GM18498 (cell line): ENCODE measurements around the gene EML6.

ENCODE experiments used
- ATAC-seq: cut with Tn5 transposase; IDR thresholded peaks from one replicate; pipeline ENCODE4 v1.9.1; 2021; ENCODE audit warnings: mild to moderate bottlenecking, moderate library complexity; ENCODE audit not compliant: unreplicated experiment

EML6 gene

DNA sequence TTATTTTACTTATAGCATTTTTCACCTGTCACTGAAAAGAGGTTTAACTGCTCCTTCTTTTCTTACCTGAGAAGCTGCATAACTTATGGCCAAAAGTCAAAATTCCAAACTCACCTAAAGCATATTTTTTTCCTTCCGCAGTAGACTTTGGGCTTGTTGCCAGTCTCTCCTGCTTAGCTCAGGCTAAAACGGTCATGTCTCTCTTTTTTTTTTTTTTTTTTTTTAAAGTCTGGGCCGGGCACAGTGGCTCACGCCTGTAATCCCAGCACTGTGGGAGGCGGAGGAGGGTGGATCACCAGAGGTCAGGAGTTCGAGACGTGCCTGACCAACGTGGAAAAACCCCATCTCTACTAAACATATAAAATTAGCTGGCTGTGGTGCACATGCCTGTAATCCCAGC, 213.3 kb downstream of the EML6 start:
- no peak for ATAC-seq

DNA sequence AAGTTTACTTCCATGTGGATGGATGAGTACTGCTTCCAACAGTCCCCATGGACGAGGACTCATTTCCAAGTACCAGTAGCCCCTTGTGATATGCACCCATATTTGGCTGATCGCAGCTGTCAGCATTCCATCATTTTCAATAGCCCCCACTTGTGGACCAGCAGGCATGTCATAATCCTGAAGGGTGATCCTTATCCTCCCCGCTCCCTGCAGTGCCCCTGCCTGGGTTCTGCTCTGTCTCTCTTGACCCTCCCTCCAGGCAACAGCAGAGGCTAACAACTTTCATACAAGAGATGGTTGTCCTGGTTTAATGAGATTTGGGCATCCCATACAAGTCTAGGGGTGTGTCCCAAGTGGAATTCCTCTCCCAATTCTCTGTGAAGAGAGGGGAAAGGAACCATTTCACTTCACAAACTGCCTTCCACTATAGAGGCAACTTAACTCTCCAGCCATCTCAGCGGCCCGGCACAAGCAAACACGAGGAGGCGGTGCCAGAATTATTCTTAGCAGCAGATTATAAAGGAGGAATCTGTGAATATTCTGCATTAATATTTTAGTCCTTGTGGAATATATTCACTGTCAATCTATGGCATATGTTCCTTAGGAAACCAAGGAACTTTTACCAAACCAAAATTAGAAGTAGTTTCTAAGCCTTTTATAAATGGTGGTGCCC, 216.1 kb downstream of the EML6 start:
- ATAC-seq: no peak

DNA sequence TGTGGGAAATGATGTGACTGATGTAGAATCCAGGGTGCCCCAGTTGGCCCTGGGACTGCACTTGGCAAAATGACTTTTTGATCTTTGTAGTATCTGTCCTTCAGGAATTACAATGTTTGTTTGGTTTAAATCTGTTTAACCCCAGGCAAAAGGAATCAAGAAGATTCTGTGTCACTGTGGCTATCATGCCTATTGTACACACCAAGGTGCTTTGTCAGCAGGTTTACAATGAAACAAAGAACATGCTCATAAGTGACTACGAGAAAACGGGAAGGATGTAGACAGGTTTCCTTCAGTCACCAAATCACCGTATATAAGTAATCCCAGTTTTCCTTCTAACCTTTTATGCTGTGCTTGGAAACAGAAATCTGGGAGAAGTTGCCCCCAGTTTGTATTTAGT, 217.3 kb downstream of the EML6 start:
- no peak for ATAC-seq

DNA sequence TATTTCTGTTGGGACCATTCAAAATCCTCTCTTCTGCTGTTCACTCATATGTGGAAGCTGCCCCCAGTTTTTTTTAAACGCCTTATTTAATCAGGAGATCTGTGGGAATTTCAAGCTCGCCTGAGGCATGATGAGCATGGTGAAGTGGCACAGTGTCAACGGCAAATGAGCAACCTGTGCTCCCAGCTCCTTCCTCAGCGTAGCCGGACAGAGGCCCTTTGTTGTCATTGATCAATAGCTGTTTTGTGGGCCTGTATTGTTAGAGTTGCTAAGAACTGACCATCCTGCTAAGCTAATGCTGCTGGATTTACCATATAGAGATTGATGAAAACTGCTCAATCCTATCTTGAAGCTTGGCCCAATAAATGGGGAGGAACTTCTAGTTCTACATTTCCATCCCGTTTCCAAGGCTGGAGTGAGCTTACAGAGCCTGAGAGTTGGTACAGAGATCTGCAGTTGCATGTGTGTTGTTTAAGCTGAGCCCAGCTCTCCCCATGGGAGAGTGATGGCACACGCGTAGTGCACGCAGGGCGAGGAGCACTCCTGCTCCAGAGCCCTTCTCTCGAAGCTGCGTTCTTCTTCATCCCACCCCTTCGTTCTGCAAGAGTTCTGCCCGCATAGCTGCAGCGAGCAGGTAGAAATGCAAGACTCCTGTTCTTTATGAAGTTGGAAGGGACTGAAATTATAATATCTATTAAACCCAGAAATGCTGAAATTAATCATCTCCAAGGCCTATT, 218.0 kb downstream of the EML6 start:
- ATAC-seq: no peak

DNA sequence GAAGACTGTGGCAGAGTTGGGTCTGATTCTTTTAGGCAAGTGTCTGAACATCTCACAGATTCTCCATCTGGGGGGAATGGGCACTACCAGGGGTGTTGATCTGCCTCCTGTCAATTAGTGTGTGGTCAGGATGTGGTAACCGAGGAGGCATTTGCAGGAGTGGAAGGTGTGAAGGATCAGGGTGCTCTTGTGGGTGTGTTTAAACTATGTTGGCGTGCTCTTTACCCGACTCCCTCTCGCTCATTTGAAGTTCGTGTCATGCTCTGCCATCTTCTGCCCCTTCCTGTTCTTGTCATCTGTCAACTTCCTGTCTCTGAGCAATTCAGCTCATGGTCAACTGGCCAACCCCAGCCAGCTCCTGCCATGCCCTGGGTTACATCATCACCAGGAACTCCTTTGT, 218.9 kb downstream of the EML6 start:
- ATAC-seq: no peak

DNA sequence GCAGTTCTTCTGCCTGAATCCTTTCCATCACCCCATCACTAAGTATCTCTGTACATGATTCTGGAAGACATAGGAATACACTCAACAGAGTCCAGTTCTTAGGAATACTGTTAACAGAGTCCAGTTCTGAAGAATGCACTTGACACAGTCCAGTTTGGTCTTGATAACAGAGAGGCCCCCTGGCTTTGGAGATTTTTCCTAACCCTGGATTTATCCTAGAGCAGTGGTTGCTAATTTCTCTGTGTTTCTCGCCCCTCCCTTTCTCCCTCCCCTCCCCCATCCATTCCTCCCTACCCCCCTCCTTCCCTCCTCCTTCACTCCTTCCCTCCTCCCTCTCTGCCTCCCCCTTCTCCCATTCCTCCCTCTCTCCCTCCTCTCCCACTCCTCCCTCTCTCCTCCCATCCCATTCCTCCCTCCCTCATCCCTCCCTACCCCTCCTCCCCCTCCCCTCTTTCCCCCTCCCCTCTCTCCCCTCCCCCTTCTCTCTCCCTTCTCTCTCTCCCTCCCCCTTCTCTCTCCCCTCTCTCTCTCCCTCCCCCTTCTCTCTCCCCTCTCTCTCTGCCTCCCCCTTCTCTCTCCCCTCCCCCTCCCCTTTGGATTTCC, 221.4 kb downstream of the EML6 start:
- no peak for ATAC-seq

DNA sequence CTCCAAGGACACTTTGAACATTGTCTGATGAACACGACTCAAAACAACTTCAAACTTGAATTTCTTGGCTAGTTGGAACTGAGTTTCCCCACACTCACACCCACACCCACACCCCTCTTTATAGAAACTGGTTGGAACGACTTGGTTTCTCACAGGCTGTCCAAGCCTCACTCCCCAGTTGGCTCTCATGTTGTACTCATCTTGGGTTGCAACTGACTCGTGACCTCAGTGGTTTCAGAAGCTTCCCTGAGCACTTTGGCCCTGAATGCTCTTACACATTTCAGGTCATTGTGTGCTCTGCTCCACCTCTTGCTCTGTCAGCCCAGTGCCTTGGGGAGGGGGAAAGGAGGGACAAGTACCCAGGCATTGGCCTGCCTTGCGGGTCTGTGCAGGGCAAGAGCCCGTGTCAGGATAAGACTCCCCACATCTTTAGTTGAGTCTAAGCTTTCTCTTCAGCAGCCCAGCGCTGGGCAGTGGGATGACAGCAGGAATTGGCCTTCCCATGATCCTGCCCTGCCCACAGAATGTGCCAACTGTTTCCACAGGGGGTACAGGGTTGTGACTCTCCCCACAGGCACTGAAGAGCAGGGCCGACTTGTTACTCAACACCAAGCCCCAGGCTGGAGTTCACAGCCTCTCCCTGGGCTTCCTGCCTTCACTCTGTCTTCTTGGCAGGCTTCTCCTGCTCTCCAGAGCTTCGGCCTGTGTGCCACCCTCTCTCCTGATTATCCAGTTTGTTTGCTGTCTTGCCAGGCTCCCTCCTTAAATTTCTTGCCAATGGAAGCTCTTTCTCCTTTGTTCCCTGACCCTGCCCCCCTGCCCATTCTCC, 222.1 kb downstream of the EML6 start:
- peak; percentile 78 for ATAC-seq

DNA sequence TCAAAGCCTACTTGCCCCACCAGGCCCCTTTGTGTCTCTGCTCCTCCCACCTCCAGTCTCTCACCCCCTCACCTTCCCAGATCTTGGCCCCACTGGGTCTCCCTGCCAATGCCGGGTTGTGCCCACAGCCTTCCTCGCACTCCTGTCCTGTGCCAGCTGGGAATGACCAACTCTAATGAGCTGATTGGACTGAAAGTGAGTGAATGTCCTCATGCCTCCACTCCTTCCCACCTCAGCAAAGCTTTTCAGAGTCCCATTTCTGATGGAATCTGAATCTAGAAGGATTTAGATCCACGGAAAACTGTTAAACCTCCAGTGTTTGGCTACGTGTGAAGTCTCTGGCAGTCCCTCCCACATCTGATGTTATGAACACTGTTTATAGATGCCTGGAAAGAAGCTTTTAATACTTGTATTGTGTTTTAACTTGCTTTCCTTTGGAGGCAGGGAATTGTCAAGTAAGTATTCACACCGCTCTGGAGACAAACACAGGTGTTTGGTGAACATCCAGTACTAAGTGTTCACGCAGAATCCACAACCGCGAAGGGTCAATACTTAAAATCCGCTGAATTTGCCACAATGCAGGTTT, 222.9 kb downstream of the EML6 start:
- no peak for ATAC-seq

DNA sequence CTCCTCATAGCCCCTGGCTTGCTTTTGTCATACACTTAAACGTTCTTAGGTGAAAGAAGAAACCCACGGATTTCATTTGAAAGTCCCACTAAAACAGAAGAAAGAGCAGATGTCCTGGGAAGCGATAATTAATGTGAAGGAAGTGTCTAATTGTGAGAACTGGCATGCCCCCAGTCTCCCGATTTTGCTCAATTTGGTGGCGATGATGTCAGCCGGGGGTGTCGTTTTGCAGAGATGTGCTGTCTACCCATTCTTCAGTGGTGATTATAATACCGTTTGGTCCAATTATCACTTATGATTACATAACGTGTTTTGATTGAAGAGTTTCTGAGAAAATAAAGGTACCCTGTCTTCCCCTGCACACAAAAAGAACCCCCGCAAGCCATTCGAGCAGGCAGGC, 223.7 kb downstream of the EML6 start:
- no peak for ATAC-seq

DNA sequence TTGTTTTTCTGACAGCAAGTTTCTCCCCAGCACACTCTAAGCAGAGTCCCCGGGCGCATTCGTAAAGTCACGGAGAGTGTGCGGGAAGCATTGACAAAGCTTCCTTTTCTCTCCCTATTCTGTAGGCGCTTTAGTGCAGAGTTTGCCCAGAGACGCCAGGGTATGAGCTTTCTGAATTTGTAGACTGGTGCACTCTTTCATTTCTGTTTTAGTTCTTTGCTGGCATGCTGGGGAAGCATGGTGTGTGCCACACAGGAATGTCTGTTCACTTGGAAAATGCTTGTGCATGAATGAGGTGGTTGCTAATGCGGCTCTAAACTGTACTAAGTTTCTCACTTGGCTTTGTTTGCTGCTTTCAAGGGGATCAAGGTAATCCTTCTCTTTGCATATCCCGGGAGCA, 224.2 kb downstream of the EML6 start:
- ATAC-seq: no peak

DNA sequence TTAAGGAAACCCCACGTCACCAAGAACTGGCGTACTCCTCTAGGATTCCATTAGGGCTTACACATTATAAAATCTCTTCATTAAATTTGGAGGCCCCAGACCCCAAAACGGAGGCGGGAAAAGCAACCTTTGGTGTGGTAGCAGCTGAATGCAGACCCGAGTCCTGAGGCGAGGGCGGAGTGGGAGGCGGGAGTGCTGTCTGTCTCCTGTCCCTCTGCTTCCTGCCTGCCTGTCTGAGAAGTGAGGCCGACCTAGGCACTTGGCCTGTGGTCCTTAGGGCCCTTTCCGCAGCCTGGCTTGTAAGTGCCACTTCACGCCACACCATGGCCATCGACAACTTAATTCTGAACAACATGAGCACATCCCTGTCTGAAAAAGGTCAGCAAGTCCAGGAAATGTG, 224.7 kb downstream of the EML6 start:
- no peak for ATAC-seq

DNA sequence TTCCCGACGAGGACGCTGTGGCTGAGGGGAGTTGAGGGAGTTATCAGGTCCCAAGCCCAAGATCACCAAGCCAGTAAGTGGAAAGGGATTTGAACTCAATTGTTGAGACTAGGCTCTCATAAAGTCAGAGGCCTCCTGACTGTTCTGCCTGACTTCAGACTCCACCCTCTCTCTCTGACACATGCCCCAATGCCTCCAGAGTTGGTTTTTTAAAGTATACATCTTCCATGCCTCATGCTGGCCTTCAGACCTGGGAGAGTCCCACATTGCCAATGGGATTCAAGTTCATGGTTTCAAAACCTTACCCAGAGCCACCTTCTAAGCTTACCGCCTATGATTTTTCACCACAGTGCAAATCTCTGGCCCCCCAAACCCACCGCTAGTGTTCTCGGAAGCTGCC, 226.0 kb downstream of the EML6 start:
- ATAC-seq: no peak

DNA sequence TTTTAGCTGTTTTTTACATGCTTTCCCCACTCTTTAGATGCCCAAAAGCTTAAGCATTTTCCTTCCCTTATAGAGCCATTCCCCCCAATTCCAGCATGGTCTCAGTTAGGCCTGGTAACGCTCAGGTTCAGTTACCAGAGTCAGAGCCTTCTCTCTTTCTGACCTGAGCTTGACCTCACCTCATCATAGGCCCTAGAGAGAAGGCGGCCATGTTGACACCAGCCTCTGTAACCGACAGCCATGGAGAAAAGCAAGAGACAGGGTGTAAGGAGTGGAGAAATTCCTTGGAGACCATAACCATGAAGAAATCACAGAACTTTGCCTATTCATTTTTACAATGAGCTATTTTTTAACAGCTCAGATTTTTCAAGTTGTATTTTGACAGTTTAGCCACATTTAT, 227.3 kb downstream of the EML6 start:
- ATAC-seq: no peak

DNA sequence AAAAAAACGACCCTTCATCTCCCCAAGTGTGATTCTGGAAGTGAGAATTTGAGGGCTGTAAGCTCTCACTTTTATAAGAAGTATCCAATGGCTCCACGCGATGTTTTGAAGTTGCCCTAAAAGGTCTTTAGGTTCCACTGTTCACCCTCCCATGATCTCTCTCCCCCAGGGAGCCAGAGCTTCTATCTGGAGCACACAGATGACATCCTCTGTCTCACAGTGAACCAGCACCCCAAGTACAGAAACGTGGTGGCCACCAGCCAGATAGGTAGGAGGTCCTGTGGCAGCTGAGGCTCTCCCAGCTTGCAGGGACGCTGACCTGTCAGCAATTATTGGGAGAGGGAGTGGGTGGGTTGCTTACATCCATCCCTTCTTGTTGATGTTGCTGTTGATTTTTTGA, 229.0 kb downstream of the EML6 start:
- no peak for ATAC-seq

DNA sequence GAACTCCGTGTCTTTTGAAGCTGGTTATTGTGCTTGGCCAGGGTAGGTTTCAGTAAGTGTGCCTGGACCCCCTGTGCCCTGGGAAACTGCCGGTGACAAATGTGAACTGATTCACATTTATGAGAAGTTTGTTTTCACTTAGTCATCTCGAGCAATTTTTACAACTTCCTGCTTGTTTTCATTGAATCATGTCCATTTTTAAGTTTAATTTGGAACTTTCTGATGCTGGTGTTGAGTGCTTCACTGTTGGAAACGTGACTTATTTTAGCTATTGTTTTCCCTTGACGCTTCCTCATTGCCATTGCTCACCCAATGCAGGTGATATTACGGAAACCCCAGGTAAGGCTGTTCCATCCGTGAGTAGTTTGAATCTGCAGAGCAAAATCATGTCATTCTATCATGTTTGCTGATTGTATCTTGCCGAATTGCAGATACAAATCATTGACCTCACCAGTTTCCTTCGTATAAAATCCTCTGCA, 229.6 kb downstream of the EML6 start:
- ATAC-seq: no peak

DNA sequence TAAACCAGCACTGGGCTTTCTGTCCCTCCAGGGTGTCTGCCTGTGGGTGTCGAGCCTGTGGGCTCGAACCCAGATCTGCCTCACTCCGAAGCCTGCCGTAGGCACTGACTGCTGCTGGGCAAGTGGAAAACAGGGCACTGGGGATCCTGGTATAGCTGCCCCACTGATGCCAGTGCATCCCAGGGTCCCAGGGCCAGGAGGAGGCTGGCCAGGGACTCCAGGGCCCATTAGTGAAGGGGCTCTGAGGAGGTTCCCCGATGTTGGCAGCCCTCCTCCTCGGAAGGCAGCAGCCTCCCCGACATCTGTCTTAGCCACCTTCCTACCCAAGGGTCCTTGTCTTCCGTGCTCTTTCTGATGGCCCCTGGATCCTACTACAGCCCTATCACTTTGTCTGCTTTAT, 230.7 kb downstream of the EML6 start:
- no peak for ATAC-seq

DNA sequence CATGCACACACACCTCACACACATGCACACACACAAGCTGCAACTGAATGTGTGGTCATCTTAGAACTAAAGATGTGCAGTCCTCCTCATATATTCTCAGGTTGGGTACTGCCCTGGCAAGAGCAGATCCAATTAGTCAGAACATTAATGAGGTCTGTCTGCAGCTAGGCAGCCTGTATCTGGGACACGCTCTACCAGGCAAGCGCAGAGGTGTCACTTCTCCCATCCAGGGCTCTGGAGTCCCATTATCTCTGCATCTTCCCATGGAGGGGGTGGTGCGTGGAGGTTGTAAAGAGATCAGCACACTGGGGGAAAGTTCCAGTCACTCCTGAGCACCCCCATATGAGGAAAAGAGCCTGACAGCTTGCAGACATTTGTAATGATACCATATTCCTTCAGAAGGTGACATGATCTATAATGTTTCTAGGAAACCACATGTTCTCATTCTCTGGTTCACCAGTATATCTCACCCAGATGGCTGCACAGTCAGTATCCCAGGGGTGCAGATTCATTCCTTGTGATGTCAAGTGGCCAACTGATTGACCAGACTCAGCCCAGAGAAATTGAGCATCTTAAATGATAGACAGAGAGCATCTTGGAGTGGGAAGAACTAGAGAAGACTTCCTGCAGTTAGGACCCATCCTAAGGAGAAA, 231.4 kb downstream of the EML6 start:
- no peak for ATAC-seq

DNA sequence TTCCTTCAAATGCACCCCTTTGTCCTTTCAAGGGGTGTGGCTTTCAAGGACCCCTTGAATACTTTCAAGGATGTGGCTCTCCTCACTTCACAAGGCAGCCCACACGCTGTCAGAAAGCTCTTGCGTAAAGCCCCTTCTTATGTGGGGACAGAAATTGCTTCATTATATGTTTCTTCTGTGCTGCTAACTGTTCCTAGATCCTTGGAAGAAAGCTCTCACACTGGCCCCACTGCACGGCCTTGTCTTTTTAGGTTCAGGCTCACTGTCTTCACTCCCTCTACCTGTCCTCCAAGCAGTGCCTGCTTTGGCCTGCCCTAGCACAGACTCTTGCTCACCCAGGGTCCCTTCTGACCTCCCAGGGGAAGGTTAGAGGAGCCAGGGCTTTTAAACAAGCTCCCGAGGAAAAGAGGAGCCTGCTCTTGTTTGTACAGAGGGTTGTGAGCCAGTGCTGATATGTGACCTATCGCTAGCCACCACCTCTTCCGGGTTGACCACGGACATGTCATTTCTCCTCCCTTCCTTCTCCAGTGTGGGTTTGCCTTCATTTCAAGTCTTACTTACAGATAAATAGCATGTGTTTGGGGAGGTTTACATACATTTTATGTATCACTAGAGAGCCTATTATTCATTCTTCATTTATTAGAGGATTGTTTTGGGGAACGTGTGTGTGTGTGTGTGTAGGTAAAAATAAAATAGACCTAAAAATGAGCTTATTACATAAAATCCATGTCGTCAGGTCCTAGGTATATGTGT, 232.1 kb downstream of the EML6 start:
- ATAC-seq: no peak

DNA sequence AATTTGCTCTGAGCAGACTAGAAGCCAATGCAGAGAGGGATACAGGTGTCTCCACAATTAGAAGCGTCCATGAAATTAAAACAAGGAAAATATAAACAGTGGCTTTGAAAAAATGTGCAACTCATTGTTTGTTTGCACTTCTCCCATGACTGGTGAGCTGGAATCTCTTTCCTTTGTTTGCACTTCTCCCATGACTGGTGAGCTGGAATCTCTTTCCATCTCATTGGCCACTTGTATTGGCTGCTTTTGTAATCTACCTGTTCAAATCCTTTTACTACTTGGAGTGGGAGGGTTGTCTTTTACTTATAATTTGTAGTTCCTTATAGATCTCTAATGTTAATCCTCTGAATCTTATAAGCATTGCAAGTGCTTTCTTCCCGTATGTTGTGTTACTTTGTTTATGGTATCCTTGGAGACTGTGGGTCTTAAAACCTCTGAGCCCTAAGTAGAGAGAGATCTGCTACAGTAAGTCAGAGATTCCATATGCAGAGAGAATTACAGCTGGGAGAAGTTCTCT, 232.7 kb downstream of the EML6 start:
- ATAC-seq: no peak
